Measurements from ENCODE around the gene PTPRM.
A peak's percentile ranks its signal among the peaks of the same experiment; 100 is the strongest.

Gene PTPRM

DNA sequence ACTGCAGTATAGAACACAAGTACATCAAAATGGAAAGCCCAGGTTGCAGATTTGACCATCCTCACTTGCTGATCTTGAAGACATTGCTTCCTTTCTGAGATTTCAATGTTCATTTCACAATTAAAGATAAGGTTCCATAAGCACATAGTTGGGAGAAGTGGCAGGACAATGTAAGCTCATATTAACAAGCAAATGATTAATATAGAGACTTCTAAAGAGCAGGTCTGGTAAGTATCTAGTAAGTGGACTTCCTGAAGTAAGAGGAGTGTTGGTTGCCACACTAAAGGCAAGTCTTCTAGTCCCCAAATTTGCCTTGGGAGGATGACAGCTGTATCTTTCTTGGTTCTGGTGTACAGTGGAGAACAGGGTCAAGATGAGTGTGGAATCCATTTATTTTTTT is 1.4 kb upstream of the PTPRM start:
- TF ChIP-seq, protein P1, sequence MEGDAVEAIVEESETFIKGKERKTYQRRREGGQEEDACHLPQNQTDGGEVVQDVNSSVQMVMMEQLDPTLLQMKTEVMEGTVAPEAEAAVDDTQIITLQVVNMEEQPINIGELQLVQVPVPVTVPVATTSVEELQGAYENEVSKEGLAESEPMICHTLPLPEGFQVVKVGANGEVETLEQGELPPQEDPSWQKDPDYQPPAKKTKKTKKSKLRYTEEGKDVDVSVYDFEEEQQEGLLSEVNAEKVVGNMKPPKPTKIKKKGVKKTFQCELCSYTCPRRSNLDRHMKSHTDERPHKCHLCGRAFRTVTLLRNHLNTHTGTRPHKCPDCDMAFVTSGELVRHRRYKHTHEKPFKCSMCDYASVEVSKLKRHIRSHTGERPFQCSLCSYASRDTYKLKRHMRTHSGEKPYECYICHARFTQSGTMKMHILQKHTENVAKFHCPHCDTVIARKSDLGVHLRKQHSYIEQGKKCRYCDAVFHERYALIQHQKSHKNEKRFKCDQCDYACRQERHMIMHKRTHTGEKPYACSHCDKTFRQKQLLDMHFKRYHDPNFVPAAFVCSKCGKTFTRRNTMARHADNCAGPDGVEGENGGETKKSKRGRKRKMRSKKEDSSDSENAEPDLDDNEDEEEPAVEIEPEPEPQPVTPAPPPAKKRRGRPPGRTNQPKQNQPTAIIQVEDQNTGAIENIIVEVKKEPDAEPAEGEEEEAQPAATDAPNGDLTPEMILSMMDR (IDR thresholded peaks at IDR 0.05; ENCODE audit: low read depth, low read length), result no peak
- DNase-seq (ENCODE audit: low read depth in 2 of 2), result no peak
- no peak overlapping the region for H3K4me3 ChIP-seq (replicated peaks in 1 of 2; ENCODE audit: low read depth in 2 of 2, low read length in 2 of 2)

GRCh38 chr18:7566244-7566566 is 911 bp upstream of the PTPRM start:
- TF ChIP-seq, protein P1 (IDR thresholded peaks at IDR 0.05; ENCODE audit: low read depth, low read length), result no peak
- DNase-seq (ENCODE audit: low read depth in 2 of 2), result no peak
- peak overlapping the region; percentile 59 to 66 for H3K4me3 ChIP-seq (replicated peaks in 1 of 2; ENCODE audit: low read depth in 2 of 2, low read length in 2 of 2)

- peak overlapping the region; percentile 77 to 83 for H3K4me3 ChIP-seq (replicated peaks in 1 of 2; ENCODE audit: low read depth in 2 of 2, low read length in 2 of 2)
- TF ChIP-seq, protein P1 (IDR thresholded peaks at IDR 0.05; ENCODE audit: low read depth, low read length), result no peak
- peak; percentile 70 to 73 for DNase-seq (ENCODE audit: low read depth in 2 of 2)
Measured at GRCh38 chr18:7567474-7568425, 634 bp downstream of the PTPRM start.

DNA sequence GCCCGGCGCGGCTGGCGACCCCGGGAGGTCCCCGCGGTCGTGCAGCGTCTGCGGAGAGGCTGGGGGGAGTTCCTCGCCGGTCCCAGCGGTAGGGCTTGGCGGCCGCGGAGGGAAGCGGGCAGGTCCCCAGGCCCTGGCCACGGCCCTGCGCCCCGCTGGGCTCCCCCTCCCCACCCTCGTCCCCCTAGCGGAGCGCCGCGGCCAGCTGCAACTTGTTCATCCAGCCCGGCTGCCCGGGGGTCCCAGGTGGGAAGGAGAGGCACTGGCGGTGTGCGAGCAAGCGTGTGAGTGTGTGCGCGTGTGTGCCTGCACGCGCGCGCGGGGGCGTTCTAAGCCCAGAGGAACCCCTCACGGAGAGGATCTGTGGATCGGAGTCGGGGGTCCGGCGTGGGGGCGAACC is 1.3 kb downstream of the PTPRM start:
- peak overlapping the region; percentile 77 to 83 for H3K4me3 ChIP-seq (replicated peaks in 1 of 2; ENCODE audit: low read depth in 2 of 2, low read length in 2 of 2)
- TF ChIP-seq, protein P1 (IDR thresholded peaks at IDR 0.05; ENCODE audit: low read depth, low read length), result peak; percentile 13
- peak; percentile 15 to 38 for DNase-seq (ENCODE audit: low read depth in 2 of 2)

DNA sequence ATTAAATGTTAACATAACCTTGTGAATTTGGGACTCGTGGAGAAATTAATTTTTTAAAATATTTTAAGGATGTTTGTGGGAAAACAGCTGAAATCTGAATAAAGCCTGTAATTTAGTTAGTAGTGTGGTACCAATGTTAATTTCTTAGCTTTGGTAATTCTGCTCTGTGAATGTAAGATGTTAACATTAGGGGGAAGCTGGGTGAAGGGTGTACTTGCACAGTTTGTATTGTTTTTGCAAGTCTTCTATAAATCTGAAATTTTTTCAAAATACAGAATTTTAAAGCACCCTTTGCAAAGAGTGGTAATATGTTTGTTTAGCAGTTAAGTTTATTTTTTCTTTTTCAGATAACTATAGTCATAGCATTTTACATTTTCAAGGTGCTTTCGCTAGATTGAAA is 4.5 kb downstream of the PTPRM start:
- TF ChIP-seq, protein P1 (IDR thresholded peaks at IDR 0.05; ENCODE audit: low read depth, low read length), result no peak
- no peak overlapping the region for H3K4me3 ChIP-seq (replicated peaks in 1 of 2; ENCODE audit: low read depth in 2 of 2, low read length in 2 of 2)
- DNase-seq (ENCODE audit: low read depth in 2 of 2), result no peak

DNA sequence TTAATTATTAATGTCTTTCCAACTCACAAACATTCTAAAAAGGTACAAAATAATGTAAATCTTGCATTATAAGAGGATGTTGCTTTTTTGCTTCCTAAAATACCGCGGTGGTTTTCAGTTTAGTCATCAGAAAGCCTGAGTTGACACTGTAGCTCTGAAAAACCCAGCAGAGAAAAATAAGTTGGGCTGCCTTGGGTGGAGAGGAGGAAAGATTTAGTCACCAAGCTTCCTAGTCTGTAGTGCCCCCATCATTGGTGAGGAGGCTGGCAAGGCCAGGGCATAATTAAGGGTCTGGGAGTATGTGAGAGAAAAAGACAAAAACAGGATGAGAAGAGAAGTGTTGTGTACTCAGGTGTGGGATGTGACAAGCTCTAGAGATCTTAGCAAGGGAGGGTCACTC is 5.7 kb downstream of the PTPRM start:
- TF ChIP-seq, protein P1 (IDR thresholded peaks at IDR 0.05; ENCODE audit: low read depth, low read length), result no peak
- DNase-seq (ENCODE audit: low read depth in 2 of 2), result peak in 1 of 2 donors; percentile 64
- H3K4me3 ChIP-seq (replicated peaks in 1 of 2; ENCODE audit: low read depth in 2 of 2, low read length in 2 of 2), result peak overlapping the region in 1 of 2 donors; percentile 18
